PC-9 (cell line): ENCODE measurements around the gene KIF16B.

Source experiments
- EZH2 ChIP-seq: fragments of 200-600 bp; sonication (generic); IDR thresholded peaks from 2 replicates; pipeline ENCODE4 v1.8.0; 2017; ENCODE audit warnings: antibody characterized with exemption, low read depth
- TF ChIP-seq, protein P1 (sequence below): fragments of 200-600 bp; sonication (generic); conservative IDR thresholded peaks from 2 replicates; pipeline ENCODE4 v1.6.1; 2017; ENCODE audit warnings: mixed run types, antibody characterized with exemption, mild to moderate bottlenecking, moderate library complexity

DNA sequence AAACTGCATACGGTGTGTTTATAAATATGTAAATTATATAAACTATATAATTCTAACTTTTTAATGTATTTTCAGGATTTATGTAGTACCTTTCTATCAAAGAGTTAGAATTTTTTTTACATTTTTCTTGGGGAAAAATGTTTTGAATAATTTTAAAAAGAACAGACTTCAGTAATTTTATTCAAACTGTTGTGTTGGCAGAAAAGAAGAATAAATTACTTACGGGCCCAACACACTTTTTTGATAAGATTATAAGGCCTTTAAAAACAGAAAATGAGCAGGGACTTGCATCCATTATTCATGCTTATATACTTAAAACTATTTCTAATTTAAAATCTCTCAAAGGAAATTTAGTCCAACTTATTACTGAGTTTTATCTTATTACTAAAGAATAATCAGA, 58.2 kb downstream of the KIF16B start:
- TF ChIP-seq, protein P1, sequence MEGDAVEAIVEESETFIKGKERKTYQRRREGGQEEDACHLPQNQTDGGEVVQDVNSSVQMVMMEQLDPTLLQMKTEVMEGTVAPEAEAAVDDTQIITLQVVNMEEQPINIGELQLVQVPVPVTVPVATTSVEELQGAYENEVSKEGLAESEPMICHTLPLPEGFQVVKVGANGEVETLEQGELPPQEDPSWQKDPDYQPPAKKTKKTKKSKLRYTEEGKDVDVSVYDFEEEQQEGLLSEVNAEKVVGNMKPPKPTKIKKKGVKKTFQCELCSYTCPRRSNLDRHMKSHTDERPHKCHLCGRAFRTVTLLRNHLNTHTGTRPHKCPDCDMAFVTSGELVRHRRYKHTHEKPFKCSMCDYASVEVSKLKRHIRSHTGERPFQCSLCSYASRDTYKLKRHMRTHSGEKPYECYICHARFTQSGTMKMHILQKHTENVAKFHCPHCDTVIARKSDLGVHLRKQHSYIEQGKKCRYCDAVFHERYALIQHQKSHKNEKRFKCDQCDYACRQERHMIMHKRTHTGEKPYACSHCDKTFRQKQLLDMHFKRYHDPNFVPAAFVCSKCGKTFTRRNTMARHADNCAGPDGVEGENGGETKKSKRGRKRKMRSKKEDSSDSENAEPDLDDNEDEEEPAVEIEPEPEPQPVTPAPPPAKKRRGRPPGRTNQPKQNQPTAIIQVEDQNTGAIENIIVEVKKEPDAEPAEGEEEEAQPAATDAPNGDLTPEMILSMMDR = no peak
- TF ChIP-seq EZH2 = no peak
